NCI-H524 treated with DMSO at 0.1 percent for 48 hours (cell line): Measurements from ENCODE around the gene ZNF287.
"Not testable (repeated sequence)": the region's sequence is repeated elsewhere in the genome, so short reads cannot be mapped to it uniquely, and the experiment has no call there.

ENCODE experiments used
- DNase-seq: peaks from one replicate; lab custom pipeline; 2025; lab: John Stamatoyannopoulos, UW

The ZNF287 gene

GRCh38 chr17:16568541-16569357 lies at the start of gene ZNF287:
TSS of gene ZNF287 (minus strand) at chr17:16569204. CDS start at chr17:16567731, 1,473 bp downstream.
- peak; percentile 91 for DNase-seq

- DNase-seq = no peak
These were observed 48.6 kb upstream of the ZNF287 start for GRCh38 chr17:16617481-16618060.

- DNase-seq = no peak
These were observed 30.5 kb upstream of the ZNF287 start for GRCh38 chr17:16599537-16599936.

GRCh38 chr17:16593356-16594102 lies 24.5 kb upstream of the ZNF287 start:
- DNase-seq = no peak

- peak; percentile 82 for DNase-seq
These were observed 20.3 kb upstream of the ZNF287 start for GRCh38 chr17:16589097-16589969.

- DNase-seq = no peak
These were observed 16.8 kb upstream of the ZNF287 start for GRCh38 chr17:16585796-16586195.

- DNase-seq = peak; percentile 70
These were observed 15.4 kb upstream of the ZNF287 start for GRCh38 chr17:16584273-16584995.

- DNase-seq = no peak
These were observed 14.8 kb upstream of the ZNF287 start for GRCh38 chr17:16583781-16584180.

- no peak for DNase-seq
These were observed 4.5 kb upstream of the ZNF287 start for GRCh38 chr17:16573466-16573865.

GRCh38 chr17:16569358-16569712 lies 331 bp upstream of the ZNF287 start:
- no peak for DNase-seq

GRCh38 chr17:16552637-16553045 lies 16.4 kb downstream of the ZNF287 start:
- no peak for DNase-seq

GRCh38 chr17:16551878-16552636 lies 16.9 kb downstream of the ZNF287 start:
- DNase-seq = no peak

- no peak for DNase-seq
These were observed 31.9 kb downstream of the ZNF287 start for GRCh38 chr17:16537130-16537458.

GRCh38 chr17:16534236-16534635 lies 34.8 kb downstream of the ZNF287 start:
- no peak for DNase-seq

- DNase-seq = no peak
These were observed 39.1 kb downstream of the ZNF287 start for GRCh38 chr17:16529906-16530305.

GRCh38 chr17:16527298-16527697 lies 41.7 kb downstream of the ZNF287 start:
- DNase-seq = no peak

GRCh38 chr17:16525556-16525955 lies 43.4 kb downstream of the ZNF287 start:
- not testable (repeated sequence) for DNase-seq

- DNase-seq = no peak
These were observed 47.8 kb downstream of the ZNF287 start for GRCh38 chr17:16521070-16521727.

- DNase-seq = no peak
These were observed 50.0 kb downstream of the ZNF287 start for GRCh38 chr17:16519021-16519420.

- no peak for DNase-seq
These were observed 51.5 kb downstream of the ZNF287 start for GRCh38 chr17:16517477-16517876.
